K562 (cell line): Measurements from ENCODE around the gene ANAPC5. TPM values are rescaled to one million over a fixed set of nuclear protein-coding genes. Genes with fewer than 3 reads are reported as not detected.

Experiments used
- ATAC-seq: fragments of 200-7000 bp; cut with Tn5 transposase; 3 replicates; pipeline ENCODE4 v1.9.1; 2020; ENCODE audit warnings: moderate library complexity
- BruUV-seq: library from RNA; stranded (reverse); fragments of 400-500 nt; replicated peaks from 2 replicates; lab custom pipeline; 2021; lab: Mats Ljungman, UMichigan
- CTCF ChIA-PET: fragments of 300-600 bp; formaldehyde crosslinking; extraction: SDS; loops from one replicate; lab custom pipeline; 2021; ENCODE audit warnings: low intra/inter-chr PET ratio; lab: Yijun Ruan, JAX
- POLR2A ChIA-PET: fragments of 300-600, 350-650 bp; sonication (Branson Sonifier 250); formaldehyde crosslinking; extraction: SDS; loops from one replicate; lab custom pipeline; 2021; ENCODE audit warnings: antibody characterized with exemption, inconsistent platforms; lab: Yijun Ruan, JAX
- DNase-seq, 4 experiments: peaks; one replicate each; pipeline versions ENCODE4 v3.0.0 to v3.0.0-alpha.2; 2011 to 2018; ENCODE audit warnings: low spot score in 3 of 4, mixed read lengths in 3 of 4; ENCODE audit errors: extremely low read depth in 1 of 4
- FAIRE-seq: peaks from 2 replicates; lab custom pipeline; 2011; peaks lifted over from hg19 to GRCh38; lab: Jason Lieb, UNC
- H2AFZ ChIP-seq: 2 replicates; pipeline ENCODE4 v1.6.0; 2011; ENCODE audit warnings: low read depth, low read length, control low read depth, inconsistent platforms
- H3K27ac ChIP-seq: fragments of 200-600 bp; 3 replicates; pipeline ENCODE4 v1.8.0; 2011; ENCODE audit warnings: low read depth, mild to moderate bottlenecking, control low read depth, inconsistent platforms, low read length, moderate library complexity, mixed read lengths; ENCODE audit errors: extremely low read depth
- H3K27me3 ChIP-seq, 2 experiments: fragments of 300-600 bp in 1 of 2; 2 replicates in 1 of 2; 3 replicates in 1 of 2; pipeline versions ENCODE4 v1.6.0 to v1.8.0; 2011; ENCODE audit warnings: inconsistent platforms in 2 of 2, low read length in 2 of 2, mild to moderate bottlenecking in 1 of 2, mixed read lengths in 1 of 2, moderate library complexity in 1 of 2; ENCODE audit not compliant: control insufficient read depth in 2 of 2, insufficient read depth in 2 of 2
- H3K36me3 ChIP-seq: fragments of 300-600 bp; 3 replicates; pipeline ENCODE4 v1.8.0; 2011; ENCODE audit warnings: mild to moderate bottlenecking, low read length, inconsistent platforms; ENCODE audit not compliant: control insufficient read depth, insufficient read depth
- H3K4me1 ChIP-seq, 2 experiments: fragments of 200-600 bp in 1 of 2; replicated peaks in 1 of 2; 2 replicates in 1 of 2; 3 replicates in 1 of 2; pipeline versions ENCODE4 v1.5.1 to v1.8.0; 2011; ENCODE audit warnings: inconsistent platforms in 2 of 2, low read length in 2 of 2, mild to moderate bottlenecking in 1 of 2, mixed read lengths in 1 of 2, moderate library complexity in 1 of 2; ENCODE audit not compliant: control insufficient read depth in 2 of 2, insufficient read depth in 2 of 2
- H3K4me2 ChIP-seq: 2 replicates; pipeline ENCODE4 v1.6.1; 2011; ENCODE audit warnings: low read length, control low read depth, inconsistent platforms, mixed read lengths; ENCODE audit not compliant: insufficient read depth
- H3K4me3 ChIP-seq: fragments of 200-600 bp; sonication (generic), shearing (Covaris generic); 2 replicates; pipeline ENCODE4 v1.5.1; 2016; ENCODE audit warnings: control low read depth, inconsistent platforms
- H3K79me2 ChIP-seq: fragments of 200-600 bp; 3 replicates; pipeline ENCODE4 v1.8.0; 2011; ENCODE audit warnings: low read length, inconsistent platforms; ENCODE audit not compliant: control insufficient read depth, insufficient read depth
- H3K9ac ChIP-seq, 2 experiments: 2 replicates each; pipeline versions ENCODE4 v1.6.0 to v1.6.1; 2011; ENCODE audit warnings: low read depth in 2 of 2, low read length in 2 of 2, control low read depth in 1 of 2, inconsistent platforms in 1 of 2, mild to moderate bottlenecking in 1 of 2, mixed read lengths in 1 of 2; ENCODE audit not compliant: insufficient read depth in 1 of 2
- H3K9me1 ChIP-seq: one replicate; pipeline ENCODE4 v1.6.0; 2011; ENCODE audit warnings: inconsistent platforms, mild to moderate bottlenecking, low read length, moderate library complexity; ENCODE audit not compliant: control insufficient read depth, insufficient read depth
- H3K9me3 ChIP-seq: replicated peaks from 2 replicates; pipeline ENCODE4 v1.5.1; 2011; ENCODE audit warnings: low read depth, low read length, inconsistent platforms; ENCODE audit not compliant: control insufficient read depth, insufficient read depth
- H4K20me1 ChIP-seq: replicated peaks from 2 replicates; pipeline ENCODE4 v1.6.1; 2011; ENCODE audit warnings: low read length, inconsistent platforms, mixed read lengths; ENCODE audit not compliant: control insufficient read depth, insufficient read depth
- AFF4 ChIP-seq: sonication (generic); formaldehyde crosslinking; IDR thresholded peaks from 2 replicates; pipeline ENCODE4 v1.8.0; 2023; ENCODE audit warnings: mild to moderate bottlenecking, missing genetic modification reagents
- ATF1 ChIP-seq, 2 experiments: fragments of 450-650 bp in 1 of 2; IDR thresholded peaks; 2 replicates each; pipeline ENCODE4 v1.6.1; 2016; ENCODE audit warnings: missing compliant biosample characterization in 1 of 2, missing genetic modification characterization in 1 of 2
- CTBP1 ChIP-seq: fragments of 450-650 bp; IDR thresholded peaks from 2 replicates; pipeline ENCODE4 v1.6.1; 2016; ENCODE audit warnings: borderline replicate concordance
- EZH2 ChIP-seq: IDR thresholded peaks from 2 replicates; pipeline ENCODE4 v1.6.1; 2012; ENCODE audit warnings: low read depth, mild to moderate bottlenecking, inconsistent platforms, low read length, borderline replicate concordance
- KAT8 ChIP-seq: fragments of 450-650 bp; IDR thresholded peaks from 2 replicates; pipeline ENCODE4 v1.6.1; 2016; ENCODE audit warnings: low read depth, mild to moderate bottlenecking
- KDM1A ChIP-seq, 2 experiments: fragments of 450-650 bp; IDR thresholded peaks; 2 replicates each; pipeline ENCODE4 v1.6.1; 2016; ENCODE audit warnings: mild to moderate bottlenecking in 2 of 2
- RFX5 ChIP-seq: IDR thresholded peaks from 2 replicates; pipeline ENCODE4 v1.6.1; 2011; ENCODE audit warnings: low read depth, mild to moderate bottlenecking, improper control_type of control experiment, low read length
- RUNX1 ChIP-seq: sonication (generic); IDR thresholded peaks from 2 replicates; pipeline ENCODE4 v1.6.1; 2016; ENCODE audit warnings: antibody characterized with exemption, low read depth
- TCF3 ChIP-seq: sonication (generic); formaldehyde crosslinking; IDR thresholded peaks from 2 replicates; pipeline ENCODE4 v1.4.0; 2020; ENCODE audit warnings: mild to moderate bottlenecking, missing genetic modification reagents
- WGBS: fragments of 100-300 bp; shearing (Covaris generic); methylation state at CpG from one replicate; pipeline ENCODE4 v1.1.6; 2016; ENCODE audit warnings: low coverage, mixed read lengths; ENCODE audit not compliant: insufficient coverage; ENCODE audit errors: missing lambda C conversion rate; 5-methylcytosine and 5-hydroxymethylcytosine counted together
- in situ Hi-C: fragments of 300-500 bp; cut with MboI; formaldehyde crosslinking; loops from 4 replicates; pipeline ENCODE4 v1.15.0; 2018; ENCODE audit warnings: inconsistent platforms, mixed read lengths
- intact Hi-C: fragments of 100-400 bp; cut with micrococcal nuclease; formaldehyde crosslinking; loops from 2 replicates; pipeline ENCODE4 v1.14.2; 2022
- polyA plus RNA-seq, 8 experiments: library from polyadenylated mRNA; depleted of rRNA in 4 of 8; stranded (reverse) in 5 of 8; unstranded in 3 of 8; fragments of >200 nt; fragmentation: Nextera tagmentation in 2 of 8; fragmentation: Illumina TruSeq in 1 of 8; extraction: Ambion mirVana in 2 of 8; extraction: Trizol in 1 of 8; gene quantifications; 2 replicates each; pipeline versions ENCODE4 v1.2.1 to v1.2.3, GENCODE V29; 2011 to 2014; ENCODE audit warnings: inconsistent platforms in 1 of 8, missing spikeins in 1 of 8
- total RNA-seq, 7 experiments: library from RNA; depleted of rRNA in 6 of 7; stranded (reverse); fragments of >200 nt in 6 of 7; fragmentation: Illumina TruSeq in 2 of 7; extraction: Trizol in 2 of 7; gene quantifications; 2 replicates each; pipeline versions ENCODE4 v1.2.1 to v1.2.3, GENCODE V29; 2011 to 2021; ENCODE audit warnings: low replicate concordance in 1 of 7
- TF ChIP-seq, protein P1 (sequence below), 3 experiments: fragments of 200-800 bp in 1 of 3; sonication (Bioruptor generic) in 1 of 3; sonication (generic) in 1 of 3; formaldehyde crosslinking in 1 of 3; IDR thresholded peaks; 2 replicates each; pipeline versions ENCODE4 v1.6.1 to v1.8.0; 2016 to 2022; ENCODE audit warnings: mild to moderate bottlenecking in 2 of 3, missing compliant biosample characterization in 2 of 3, missing genetic modification characterization in 2 of 3, missing genetic modification reagents in 1 of 3
- TF ChIP-seq, protein P2 (sequence below): fragments of 450-650 bp; formaldehyde crosslinking; IDR thresholded peaks from 2 replicates; pipeline ENCODE4 v1.4.0; 2020; ENCODE audit warnings: mild to moderate bottlenecking, moderate library complexity

The ANAPC5 gene
- total and polyA plus RNA-seq, 9 of the 15 experiments (the other 6 are each of a cell fraction or from before 2014, with no cell fraction given), result 136 to 315 (median 197) TPM

- TF ChIP-seq, protein P1, sequence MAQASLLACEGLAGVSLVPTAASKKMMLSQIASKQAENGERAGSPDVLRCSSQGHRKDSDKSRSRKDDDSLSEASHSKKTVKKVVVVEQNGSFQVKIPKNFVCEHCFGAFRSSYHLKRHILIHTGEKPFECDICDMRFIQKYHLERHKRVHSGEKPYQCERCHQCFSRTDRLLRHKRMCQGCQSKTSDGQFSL (CRISPR knock-in tag; IDR thresholded peaks at IDR 0.05), result no peak
- TF ChIP-seq, protein P1 (tag; IDR thresholded peaks at IDR 0.05), result no peak
- no peak for TF ChIP-seq TCF3
Observed at GRCh38 chr12:121397521-121397920, 45.3 kb upstream of the ANAPC5 start (continued).

GRCh38 chr12:121392325-121392716, 40.1 kb upstream of the ANAPC5 start:
- FAIRE-seq, result no peak

More at GRCh38 chr12:121392325-121392716, 40.1 kb upstream of the ANAPC5 start:
- TF ChIP-seq RFX5, result no peak
- no peak for TF ChIP-seq EZH2
- TF ChIP-seq KDM1A (IDR thresholded peaks at IDR 0.05), result 0 out of 4 replicates have a peak, but pooled peaks of 1 of the 2 experiments have one; percentile 2
- no peak for TF ChIP-seq KAT8
- TF ChIP-seq AFF4 (CRISPR knock-in tag), result no peak
- TF ChIP-seq RUNX1, result no peak
- TF ChIP-seq CTBP1, result no peak
- TF ChIP-seq, protein P2, sequence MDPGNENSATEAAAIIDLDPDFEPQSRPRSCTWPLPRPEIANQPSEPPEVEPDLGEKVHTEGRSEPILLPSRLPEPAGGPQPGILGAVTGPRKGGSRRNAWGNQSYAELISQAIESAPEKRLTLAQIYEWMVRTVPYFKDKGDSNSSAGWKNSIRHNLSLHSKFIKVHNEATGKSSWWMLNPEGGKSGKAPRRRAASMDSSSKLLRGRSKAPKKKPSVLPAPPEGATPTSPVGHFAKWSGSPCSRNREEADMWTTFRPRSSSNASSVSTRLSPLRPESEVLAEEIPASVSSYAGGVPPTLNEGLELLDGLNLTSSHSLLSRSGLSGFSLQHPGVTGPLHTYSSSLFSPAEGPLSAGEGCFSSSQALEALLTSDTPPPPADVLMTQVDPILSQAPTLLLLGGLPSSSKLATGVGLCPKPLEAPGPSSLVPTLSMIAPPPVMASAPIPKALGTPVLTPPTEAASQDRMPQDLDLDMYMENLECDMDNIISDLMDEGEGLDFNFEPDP (CRISPR knock-in tag), result no peak
- no peak for TF ChIP-seq ATF1 (CRISPR knock-in tag; IDR thresholded peaks at IDR 0.05)
- 0 out of 2 replicates have a peak, but pooled peaks have one; percentile 6 for TF ChIP-seq ATF1 (tag; IDR thresholded peaks at IDR 0.05)
- 46% methylated on average over 3 of the region's 3 CpGs for WGBS
- Histone ChIP-seq H3K4me1 (peaks cover 10 to 16% of the 10 kb centered on the region in 2 experiments; a peak in 4 of 5 replicates), H3K9me3 (no peaks in the 10 kb centered on the region), H3K9ac (no peak overlapping the region), H3K36me3 (no peaks in the 10 kb centered on the region), H4K20me1 (no peaks in the 10 kb centered on the region), H3K27me3 (no peaks in the 10 kb centered on the region), H3K9me1 (no peaks in the 10 kb centered on the region), H2AFZ (no peak overlapping the region), H3K79me2 (no peaks in the 10 kb centered on the region), H3K4me2 (no peak overlapping the region), H3K4me3 (no peak overlapping the region), H3K27ac (no peak overlapping the region)
- ChIA-PET POLR2A (interaction anchor here (0.6 to 2.4 kb wide), 9 partner anchors 9 to 315 kb away, joined by 3 to 13 read pairs (median 3); partner anchors contain the start of gene ANAPC5), CTCF (interaction anchor here (0.6 kb wide), 1 partner anchor 128 kb away, joined by 3 read pairs; no protein-coding TSS in a partner anchor)
- intact Hi-C loops (no loop called here), in situ Hi-C loops (no loop called here)
- ATAC-seq (no peak), DNase-seq (no peak)
- no TSS peak for BruUV-seq
